GM04504 (cell line): ENCODE measurements around the gene LDAH.

ENCODE experiments used
- DNase-seq: peaks from one replicate; pipeline ENCODE4 v3.0.0-alpha.2; 2012; ENCODE audit warnings: low read depth

The LDAH gene

GRCh38 chr2:20682167-20682920, 140.6 kb downstream of the LDAH start:
- DNase-seq: no peak

GRCh38 chr2:20680744-20681375, 142.0 kb downstream of the LDAH start:
- DNase-seq: no peak

- no peak for DNase-seq
Measured at GRCh38 chr2:20678780-20679179, 144.1 kb downstream of the LDAH start.

GRCh38 chr2:20678086-20678395, 144.9 kb downstream of the LDAH start:
- no peak for DNase-seq

GRCh38 chr2:20677301-20678085, 145.4 kb downstream of the LDAH start:
- DNase-seq: no peak

GRCh38 chr2:20676353-20677215, 146.3 kb downstream of the LDAH start:
- no peak for DNase-seq

GRCh38 chr2:20675701-20676352, 147.1 kb downstream of the LDAH start:
- DNase-seq: no peak

GRCh38 chr2:20674974-20675679, 147.8 kb downstream of the LDAH start:
- no peak for DNase-seq

GRCh38 chr2:20674309-20674965, 148.5 kb downstream of the LDAH start:
- no peak for DNase-seq

- DNase-seq: no peak
Measured at GRCh38 chr2:20673686-20674308, 149.1 kb downstream of the LDAH start.

GRCh38 chr2:20672201-20672951, 150.5 kb downstream of the LDAH start:
- DNase-seq: no peak

- no peak for DNase-seq
Measured at GRCh38 chr2:20671736-20672080, 151.2 kb downstream of the LDAH start.

GRCh38 chr2:20671036-20671735, 151.7 kb downstream of the LDAH start:
- no peak for DNase-seq

- DNase-seq: no peak
Measured at GRCh38 chr2:20670315-20671035, 152.4 kb downstream of the LDAH start.

- DNase-seq: no peak
Measured at GRCh38 chr2:20669562-20670314, 153.2 kb downstream of the LDAH start.

GRCh38 chr2:20668871-20669475, 153.9 kb downstream of the LDAH start:
- DNase-seq: no peak

- no peak for DNase-seq
Measured at GRCh38 chr2:20668451-20668850, 154.4 kb downstream of the LDAH start.
